ENCODE data around the gene THBD.

DNA sequence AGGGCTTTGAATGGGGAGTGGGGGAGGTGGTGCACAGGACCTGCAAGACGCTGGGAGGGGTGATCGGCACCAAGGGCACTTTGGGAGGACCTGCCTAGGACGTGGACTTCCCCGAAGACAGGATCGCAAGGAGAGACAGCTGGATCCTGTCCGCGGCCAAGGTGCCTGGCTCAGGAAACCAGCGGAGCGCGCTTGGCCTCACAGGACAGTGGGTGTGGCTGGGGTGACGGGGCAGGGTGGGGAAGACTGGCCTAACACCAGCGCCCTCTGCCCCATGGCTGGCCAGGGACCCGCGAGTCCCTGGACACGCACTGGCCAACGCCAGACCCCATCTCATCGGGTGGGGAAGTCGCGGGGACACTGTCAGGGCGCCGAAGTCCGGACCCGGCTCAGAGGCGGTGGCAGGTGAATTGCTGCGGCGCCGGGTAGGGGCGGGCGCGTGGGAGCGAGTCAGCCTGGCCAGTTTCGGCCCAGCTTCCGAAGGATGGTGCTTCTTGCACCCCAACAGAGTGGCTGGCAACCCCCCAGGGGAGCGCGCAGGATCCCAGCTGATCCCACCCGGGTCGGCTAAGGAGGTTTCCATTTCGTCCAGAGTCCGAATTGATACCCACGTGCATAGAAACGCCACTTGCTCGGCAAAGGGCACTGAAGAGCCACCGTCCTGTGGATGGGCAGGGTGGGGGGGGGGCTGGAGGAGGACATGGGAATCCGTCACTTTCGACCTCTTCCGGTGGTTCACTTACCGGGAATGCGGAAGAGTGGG lies 785 bp upstream of the THBD start:
- TF ChIP-seq, protein P1, sequence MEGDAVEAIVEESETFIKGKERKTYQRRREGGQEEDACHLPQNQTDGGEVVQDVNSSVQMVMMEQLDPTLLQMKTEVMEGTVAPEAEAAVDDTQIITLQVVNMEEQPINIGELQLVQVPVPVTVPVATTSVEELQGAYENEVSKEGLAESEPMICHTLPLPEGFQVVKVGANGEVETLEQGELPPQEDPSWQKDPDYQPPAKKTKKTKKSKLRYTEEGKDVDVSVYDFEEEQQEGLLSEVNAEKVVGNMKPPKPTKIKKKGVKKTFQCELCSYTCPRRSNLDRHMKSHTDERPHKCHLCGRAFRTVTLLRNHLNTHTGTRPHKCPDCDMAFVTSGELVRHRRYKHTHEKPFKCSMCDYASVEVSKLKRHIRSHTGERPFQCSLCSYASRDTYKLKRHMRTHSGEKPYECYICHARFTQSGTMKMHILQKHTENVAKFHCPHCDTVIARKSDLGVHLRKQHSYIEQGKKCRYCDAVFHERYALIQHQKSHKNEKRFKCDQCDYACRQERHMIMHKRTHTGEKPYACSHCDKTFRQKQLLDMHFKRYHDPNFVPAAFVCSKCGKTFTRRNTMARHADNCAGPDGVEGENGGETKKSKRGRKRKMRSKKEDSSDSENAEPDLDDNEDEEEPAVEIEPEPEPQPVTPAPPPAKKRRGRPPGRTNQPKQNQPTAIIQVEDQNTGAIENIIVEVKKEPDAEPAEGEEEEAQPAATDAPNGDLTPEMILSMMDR (IDR thresholded peaks at IDR 0.05; ENCODE audit: insufficient read depth, low read depth, low read length): no peak
- no peak for TF ChIP-seq EZH2 (IDR thresholded peaks at IDR 0.05; ENCODE audit: insufficient read depth, low read length)
